GM04503 (cell line): ENCODE data around the gene SKA3.
"Not testable (repeated sequence)": the region's sequence is repeated elsewhere in the genome, so short reads cannot be mapped to it uniquely, and the experiment has no call there.

Source experiments
- DNase-seq: peaks from one replicate; pipeline ENCODE4 v3.0.0-alpha.2; 2012; ENCODE audit warnings: low read depth

Gene SKA3

DNA sequence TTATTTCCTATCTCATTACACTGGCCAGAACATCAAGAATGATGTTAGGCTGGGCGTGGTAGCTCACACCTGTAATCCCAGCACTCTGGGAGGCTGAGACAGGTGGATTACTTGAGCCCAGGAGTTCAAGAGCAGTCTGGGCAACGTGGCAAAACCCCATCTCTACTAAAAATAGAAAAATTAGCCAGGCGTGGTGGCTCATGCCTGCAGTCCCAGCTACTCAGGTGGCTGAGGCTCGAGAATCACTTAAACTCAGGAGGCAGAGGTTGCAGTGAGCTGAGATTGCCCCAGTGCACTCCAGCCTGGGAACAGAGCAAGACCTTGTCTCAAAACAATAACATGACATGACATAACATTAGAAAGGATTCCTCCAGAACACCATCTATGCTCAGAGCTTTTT is 10.7 kb downstream of the SKA3 start:
- DNase-seq: not testable (repeated sequence)

DNA sequence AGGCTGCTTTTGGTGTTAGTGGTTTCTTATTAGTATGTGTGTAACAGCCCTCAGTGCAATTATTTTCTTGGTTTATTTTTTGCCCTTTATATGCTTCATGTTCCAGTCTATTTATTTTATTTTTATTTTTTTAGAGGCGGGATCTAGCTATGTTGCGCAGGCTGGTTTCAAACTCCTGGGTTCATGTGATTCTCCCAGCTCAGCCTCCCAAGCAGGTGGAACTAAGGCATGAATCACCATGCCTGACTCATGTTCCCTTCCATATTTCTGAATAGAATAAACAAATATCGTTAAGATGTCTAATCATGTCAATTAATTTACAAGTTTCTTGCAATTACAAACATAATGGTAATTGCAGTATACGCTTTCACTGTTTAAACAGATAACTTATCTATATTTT is 11.7 kb downstream of the SKA3 start:
- DNase-seq: no peak

DNA sequence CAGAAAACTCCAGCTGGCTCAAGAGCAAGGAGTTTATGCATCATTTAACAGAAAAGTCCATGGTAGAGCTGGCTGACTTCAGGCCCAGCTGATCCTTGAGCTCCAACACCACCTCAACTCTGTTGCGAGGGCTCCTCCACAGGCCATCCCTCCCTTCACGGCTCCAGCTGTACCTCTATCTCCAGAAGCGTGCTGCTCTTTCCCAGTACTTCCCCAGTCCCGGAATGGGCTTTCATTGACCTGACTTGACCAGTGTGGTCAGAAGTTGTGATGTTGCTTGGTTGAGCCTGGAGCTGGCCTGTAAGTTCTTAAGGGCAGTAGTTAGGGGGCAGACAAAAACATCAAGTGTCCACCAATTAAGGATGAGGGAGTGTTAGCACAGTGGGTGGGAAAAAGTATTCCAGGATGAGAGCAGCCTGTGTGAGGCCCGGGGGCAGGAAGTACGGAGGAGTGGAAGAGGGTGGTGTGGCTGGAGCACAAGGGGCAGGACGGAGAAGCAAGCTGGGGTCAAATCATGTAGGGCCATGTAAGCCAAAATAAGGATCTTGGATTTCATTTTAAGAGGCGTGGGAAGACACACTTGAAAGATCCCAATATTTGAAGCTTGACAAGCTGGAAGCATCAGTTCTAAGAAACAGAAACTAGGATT is 24.0 kb downstream of the SKA3 start:
- no peak for DNase-seq

DNA sequence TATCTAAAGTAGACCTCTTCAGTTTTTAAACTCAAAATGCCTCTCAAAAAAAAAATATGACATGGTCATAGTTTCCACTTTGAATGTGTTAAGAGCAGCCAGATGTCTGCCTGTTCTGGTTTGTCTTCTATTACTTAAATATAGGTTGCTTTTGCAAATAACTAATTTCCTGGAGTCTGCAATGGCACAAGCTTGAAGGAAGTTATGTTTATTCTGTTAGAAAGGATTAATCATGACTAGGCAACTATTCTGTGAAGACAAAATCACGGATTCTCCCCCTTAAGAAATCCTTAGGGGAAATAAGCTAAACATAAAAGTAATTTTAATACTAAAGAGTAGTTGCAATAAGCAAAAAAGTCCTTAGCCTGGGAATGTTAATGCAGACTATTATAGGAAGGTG is 26.3 kb downstream of the SKA3 start:
- no peak for DNase-seq

DNA sequence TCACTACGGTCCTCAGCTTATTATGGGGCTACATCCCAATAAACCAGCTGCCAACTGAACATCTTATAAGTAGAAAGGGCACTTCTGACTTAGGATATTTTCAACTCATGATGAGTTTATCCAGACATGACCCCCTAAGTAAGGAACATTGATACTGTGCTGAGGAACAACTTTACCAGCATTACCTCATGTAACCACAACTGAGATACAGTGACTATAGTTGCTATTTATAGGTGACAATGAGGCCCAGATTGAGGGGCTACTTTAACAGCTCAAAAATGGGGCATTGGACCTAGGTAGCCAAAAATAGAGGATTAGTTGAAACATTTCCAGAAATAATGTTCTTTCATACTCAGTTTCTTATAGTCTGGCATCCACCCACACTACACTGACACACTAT is 26.8 kb downstream of the SKA3 start:
- DNase-seq: no peak

DNA sequence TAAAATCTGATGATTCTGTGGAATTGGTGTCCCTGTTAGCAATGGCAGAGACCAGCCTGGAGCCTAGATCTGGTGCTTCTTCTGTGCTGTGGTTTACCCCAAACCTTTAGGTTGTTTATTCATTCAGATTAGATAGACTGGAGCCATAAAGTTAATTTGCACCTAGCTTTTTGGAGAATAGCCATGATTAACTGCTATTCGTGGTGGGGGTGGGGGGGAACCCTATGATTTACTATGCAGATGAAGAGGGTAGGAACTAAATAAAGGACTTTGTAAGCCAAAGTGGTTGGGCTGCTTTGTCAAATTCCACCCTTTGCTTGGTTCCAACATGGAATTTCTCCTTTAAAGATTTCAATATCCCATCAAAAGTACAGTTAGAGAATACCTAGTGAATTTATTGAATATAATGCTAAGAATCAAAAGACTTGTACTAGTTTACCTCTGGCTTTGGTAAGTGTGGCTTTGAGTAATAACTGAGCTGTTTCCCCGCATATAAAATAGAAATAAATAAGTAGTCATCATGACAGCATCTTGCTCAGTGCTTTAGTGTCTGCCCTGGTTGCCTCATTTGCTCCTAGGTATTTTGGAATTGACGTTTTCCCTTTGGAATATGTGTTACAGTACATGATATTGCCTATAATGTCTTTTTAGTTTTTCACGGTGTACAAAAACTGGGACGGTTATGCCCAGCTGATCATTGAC is 27.6 kb downstream of the SKA3 start:
- no peak for DNase-seq

DNA sequence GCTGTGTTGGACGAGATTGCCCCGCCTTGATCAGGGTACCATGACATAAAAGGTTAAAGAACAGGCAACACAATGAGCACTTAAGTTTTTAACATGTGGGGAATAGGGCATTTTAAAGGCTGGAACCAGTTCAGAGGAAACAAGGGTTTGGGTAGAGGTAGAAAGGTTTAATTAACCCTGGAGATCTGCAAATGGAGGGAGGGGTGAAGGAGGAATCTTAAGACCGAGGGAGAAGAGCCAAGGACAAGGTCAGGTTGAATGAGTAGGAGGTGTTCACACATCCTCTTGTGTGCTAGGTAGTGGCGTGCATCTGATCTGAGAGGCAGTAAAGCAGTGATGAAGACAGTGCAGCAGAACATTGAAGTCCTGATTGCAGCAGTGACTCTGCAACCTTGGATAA is 28.5 kb downstream of the SKA3 start:
- DNase-seq: no peak

DNA sequence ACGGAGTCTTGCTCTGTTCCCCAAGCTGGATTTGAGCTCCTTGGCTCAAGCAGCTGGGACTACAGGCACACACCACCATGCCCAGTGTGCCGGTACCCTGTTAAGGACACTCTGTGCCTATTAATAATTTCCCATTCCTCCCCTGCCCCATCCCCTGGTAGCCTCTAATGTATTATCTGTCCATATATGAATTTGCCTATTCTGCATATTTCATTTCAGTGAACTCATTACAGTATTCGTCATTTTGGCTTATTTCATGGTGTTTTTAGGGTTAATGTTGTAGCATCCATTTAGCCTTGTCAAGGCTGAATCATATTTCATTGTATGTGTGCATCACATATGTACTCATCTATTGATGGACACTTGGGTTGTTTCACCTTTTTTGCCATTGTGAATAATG is 33.6 kb downstream of the SKA3 start:
- DNase-seq: no peak

DNA sequence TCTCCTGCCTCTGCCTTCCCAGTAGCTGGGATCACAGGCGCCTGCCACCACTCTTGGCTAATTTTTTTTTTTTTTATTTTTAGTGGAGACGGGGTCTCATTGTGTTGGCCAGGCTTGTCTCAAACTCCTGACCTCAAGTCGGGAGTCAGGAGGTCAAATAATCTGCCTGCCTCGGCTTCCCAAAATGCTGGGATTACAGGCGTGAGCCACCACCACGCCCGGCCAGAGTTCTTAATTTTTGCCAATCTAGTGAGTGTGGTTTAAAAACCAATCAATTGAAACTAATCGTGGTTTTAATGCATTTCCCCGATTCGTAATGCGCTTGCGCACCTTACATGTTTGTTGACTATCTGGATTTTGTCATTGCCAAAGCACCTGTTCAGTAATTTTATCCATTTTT is 37.0 kb downstream of the SKA3 start:
- no peak for DNase-seq

DNA sequence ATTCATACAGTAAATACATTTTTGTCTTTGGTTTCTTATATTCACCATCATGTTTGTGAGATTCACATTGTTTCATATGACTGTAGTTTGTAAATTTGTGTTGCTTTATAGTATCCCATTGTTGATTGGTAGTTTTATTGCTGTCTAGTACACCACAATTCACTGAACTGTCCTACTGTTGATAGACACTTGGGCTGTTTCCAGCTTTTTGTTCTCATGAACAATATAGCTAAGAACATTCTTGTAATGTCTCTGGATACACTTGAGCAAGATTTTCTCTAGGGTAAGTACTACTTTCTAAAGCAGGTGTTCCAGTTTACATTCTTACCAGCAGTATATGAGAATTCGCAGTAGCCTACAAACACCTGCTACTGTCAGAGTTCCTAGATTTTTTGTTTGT is 37.8 kb downstream of the SKA3 start:
- DNase-seq: no peak

DNA sequence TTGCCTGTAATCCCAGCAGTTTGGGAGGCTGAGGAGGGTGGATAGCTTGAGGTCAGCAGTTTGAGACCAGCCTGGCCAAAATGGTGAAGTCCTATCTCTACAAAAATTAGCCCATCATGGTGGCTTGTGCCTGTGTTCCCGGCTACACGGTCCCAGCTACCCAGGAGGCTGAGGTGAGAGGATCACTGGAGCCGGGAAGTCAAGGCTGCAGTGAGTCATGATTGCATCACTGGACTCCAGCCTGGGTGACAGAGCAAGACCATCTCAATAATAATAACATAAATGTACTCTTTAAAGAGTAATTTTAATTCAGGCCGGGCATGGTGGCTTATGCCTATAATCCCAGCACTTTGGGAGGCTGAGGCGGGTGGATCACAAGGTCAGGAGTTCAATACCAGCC is 38.7 kb downstream of the SKA3 start:
- no peak for DNase-seq

DNA sequence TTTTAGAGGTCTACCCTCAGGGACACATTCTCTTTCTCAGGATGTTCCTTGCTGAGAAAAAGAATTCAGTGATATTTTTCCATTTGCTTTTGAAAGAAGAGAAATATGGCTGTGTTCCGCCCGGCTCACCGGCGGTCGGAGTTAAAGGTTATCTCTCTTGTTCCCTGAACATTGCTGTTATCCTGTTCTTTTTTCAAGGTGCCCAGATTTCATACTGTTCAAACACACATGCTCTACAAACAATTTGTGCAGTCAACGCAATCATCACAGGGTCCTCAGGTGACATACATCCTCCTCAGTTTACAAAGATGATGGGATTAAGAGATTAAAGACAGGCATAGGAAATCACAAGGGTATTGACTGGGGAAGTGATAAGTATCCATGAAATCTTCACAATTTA is 40.5 kb downstream of the SKA3 start:
- DNase-seq: not testable (repeated sequence)

DNA sequence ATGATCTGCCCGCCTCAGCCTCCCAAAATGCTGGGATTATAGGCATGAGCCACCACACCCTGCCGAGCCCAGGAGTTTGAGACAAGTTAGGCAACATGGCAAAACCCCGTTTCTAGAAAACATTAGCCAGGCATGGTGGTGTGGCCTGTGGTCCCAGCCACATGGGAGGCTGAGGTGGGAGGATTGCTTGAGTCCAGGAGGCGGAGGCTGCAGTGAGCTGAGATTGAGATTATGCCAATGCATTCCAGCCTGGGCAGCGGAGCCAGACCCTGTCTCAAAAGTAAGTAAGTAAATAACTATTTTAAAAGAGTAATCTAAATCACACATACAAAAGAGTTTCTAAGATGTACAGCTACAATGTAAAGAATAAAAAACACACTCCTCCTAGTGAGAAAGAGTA is 41.9 kb downstream of the SKA3 start:
- DNase-seq: no peak

DNA sequence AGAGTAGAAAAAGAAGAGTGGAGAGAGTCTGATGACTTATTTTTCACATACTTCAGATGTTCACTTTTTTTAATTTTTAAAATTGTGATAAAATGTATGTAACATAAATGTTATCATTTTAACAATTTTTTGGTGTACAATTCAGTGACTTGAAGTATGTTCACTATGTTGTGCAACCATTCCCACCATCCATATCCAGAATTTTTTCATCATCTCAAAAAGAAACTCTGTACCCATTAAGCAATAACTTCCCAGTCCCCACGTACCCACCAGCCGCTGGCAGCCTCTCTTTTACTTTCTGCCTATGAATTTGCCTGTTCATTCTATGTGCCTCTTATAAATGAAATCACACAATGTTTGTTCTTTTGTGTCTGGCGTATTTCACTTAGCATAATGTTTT is 43.3 kb downstream of the SKA3 start:
- DNase-seq: no peak

DNA sequence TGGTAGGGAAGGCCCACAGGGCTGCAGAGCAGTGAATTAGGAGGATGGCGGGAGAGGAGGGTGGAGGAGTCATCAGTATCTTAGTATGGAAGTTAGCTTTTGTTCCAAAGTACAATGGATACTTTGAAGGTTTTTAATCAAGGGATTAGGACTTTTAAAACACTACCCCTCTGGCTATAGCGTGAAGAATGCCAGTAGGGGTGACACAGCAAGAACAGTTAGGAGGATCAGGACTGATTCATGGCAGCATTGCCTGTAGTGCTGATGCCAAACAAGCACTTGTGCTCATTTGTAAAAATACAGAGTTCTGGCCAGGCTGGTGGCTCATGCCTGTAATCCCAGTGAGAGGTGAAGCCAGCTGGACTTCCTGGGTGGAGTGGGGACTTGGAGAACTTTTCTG is 46.2 kb downstream of the SKA3 start:
- DNase-seq: no peak

DNA sequence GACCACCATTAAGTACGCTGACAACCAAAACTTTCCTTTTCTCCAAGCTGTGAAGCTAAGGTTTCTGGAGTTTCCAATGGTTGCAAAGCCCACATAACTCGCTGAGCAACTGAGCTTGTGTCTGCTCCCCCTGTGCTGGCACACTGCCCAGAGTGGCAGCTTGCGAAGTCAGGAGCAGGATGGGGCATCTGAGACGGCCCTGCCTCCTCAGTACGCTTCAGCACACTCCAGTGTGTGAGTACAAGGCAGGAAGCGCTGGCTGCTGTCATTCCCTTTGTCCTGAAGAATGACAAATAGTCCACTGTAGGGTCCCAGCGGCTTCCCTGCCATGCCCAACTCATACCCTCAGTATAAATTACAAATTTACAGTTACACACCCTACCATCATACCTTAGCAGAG is 51.5 kb downstream of the SKA3 start:
- DNase-seq: no peak

DNA sequence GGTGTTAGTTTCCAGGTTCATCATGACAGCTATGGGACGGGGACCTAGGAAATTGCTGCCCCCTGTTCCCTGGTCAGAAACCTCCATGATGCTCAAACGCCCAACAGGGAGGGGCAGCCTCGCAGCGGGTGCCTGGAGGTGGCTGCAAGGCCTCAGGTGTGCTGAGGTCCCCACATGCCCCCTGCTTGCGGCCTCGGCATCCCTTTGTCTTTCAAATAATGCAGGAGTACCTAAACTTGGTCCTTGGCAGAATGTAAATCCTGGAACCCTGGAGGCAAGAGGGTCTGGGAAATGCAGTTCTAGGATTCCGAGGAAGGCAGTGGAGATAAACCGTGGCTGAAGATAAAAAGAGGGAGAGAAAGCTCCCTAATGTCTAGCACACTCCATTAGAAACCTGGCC is 52.4 kb downstream of the SKA3 start:
- DNase-seq: no peak

DNA sequence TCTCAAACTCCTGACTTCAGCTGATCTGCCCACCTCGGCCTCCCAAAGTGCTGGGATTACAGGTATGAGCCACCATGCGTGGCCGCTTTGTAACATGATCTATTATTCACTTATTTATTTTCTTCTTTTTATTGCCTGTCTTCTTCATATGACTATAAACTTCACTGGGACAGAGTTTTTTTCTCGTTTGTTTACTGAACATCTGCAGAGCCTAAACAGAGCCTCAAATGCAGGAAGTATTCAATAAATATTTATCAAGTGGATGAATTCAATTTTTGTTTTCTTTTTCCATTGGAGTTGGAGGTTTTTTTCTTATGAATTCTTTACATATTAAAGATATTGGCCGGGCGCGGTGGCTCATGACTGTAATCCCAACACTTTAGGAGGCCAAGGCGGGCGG is 54.7 kb downstream of the SKA3 start:
- no peak for DNase-seq

DNA sequence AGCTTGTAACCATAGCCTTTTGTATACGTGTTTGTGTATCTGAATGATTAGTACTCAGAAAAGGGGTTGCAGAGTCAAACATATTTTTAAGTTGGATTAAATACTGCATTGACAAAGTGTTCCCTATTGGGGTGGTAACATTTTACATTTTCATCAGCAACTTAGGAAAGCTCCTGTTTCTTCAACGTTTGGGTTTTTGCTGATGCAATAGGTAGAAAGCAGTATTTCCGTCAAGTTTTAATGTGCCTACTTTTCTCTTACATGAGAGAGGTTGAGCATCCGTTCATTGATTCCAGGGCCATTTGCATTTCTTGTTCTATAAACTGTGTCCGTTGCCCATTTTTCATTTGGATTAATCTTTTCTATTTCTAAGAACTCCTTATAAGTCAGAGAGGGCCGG is 56.2 kb downstream of the SKA3 start:
- no peak for DNase-seq

DNA sequence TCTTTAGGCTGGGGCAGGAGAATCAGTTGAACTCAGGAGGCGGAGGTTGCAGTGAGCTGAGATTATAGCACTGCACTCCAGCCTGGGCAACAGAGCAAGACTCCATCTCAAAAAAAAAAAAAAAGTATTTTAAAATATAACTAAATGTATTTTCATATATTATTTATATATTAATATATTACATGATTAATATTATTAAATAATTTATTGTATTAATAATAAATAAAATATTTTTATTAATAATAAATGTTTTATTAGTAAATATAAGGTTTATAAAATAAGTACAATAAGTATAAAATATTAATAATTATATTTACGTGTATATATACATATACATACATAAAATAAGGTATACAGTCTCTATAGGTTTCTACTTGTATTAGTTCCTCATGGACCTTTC is 56.8 kb downstream of the SKA3 start:
- DNase-seq: no peak

DNA sequence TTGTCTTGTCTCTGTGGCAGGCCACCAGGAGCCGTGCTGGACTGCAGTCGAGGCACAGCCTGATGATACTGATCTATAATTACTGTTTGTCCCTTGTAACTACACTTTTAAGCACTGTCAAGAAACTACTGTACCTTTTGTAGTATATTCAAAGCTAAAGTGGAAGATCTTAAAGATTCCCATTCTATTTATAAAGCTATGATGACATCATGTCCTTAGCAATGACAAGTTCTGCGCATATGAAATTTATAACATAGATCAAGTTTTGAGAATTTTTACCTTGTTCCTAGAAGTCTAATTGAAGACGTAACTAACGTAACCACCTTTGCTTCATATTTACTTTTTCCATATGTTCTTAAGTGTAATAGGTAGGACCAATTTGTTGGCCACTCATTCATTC is 58.2 kb downstream of the SKA3 start:
- DNase-seq: no peak

DNA sequence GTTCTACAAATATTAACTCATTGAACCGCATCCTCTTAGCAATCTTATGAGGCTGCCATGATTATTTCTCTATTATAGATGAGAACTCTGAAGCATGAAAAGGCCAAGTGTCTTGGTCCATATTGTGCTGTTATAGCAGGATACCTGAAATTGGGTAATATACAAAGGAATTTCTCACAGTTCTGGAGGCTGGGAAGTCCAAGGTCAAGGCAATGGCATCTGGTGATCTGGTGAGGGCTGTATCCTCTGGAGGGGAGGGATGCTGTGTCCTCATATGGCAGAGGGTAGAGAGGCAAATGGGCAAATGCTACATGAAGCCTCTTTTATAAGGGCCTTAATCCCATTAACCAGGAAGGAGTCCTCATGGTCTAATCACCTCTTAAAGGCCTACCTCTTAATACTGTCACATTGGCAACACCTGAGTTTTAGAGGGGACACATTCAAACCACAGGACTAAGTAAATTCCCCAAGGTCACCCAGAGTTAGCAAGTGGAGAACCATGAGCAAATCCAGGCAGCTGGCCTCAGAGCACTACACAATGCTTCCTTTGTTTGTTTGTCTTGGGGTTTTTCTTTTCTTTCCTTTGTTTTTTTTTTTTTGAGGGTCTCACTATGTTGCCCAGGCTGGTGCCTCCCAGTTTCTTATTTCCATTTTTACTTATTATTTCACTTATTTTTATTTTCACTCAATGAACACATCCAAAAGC is 59.1 kb downstream of the SKA3 start:
- DNase-seq: no peak

DNA sequence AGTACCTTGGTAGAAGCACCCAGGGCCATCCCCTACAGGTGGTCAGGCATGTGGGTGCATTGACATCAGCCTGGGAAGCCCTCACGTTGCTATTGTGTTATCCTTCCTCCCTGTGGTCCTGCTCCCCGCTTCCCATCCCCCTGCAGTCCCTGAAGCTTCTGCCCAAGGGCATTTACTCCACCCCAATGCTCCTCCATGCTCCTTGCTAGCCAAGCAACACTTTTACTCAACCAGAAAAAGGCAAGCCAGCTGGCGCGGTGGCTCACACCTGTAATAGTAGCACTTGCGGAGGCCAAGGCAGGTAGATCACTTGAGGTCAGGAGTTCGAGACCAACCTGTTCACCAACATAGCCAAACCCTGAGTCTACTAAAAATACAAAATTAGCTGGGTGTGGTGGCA is 60.2 kb downstream of the SKA3 start:
- no peak for DNase-seq

DNA sequence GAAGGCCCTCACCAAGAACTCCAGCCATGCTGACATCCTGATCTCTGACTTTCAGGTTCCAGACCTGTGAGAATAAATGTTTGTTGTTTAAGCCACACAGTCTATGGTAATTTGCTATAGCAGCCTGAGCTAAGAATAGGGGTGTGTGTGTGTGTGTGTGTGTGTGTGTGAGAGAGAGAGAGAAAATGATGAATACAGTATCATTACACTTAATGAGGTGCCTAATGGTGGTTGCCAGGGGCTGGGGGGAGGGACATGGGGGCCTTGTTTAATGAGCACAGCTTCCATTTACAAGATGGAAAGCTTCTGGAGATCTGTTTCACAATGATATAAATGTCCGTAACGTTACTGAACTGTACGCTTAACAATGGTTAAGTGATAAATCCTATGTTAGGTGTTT is 61.1 kb downstream of the SKA3 start:
- no peak for DNase-seq
